HEK293 (cell line): ENCODE data around the gene BNC1.

Experiments
- CTCF ChIA-PET: fragments of 350-600 bp; formaldehyde crosslinking; extraction: SDS; loops from one replicate; lab custom pipeline; 2021; ENCODE audit warnings: antibody characterized with exemption; lab: Yijun Ruan, JAX
- POLR2A ChIA-PET: fragments of 300-600 bp; formaldehyde crosslinking; extraction: SDS; loops from one replicate; lab custom pipeline; 2020; ENCODE audit warnings: antibody characterized with exemption, inconsistent platforms; lab: Yijun Ruan, JAX
- H3K27ac ChIP-seq: fragments of 200-500 bp; sonication (Bioruptor generic); 2 replicates; pipeline ENCODE4 v1.5.1; 2014; ENCODE audit warnings: low read depth, low read length, control low read depth, inconsistent platforms; ENCODE audit errors: extremely low read depth
- H3K36me3 ChIP-seq, 2 experiments: fragments of 200-500 bp in 1 of 2; sonication (Bioruptor generic) in 1 of 2; 1 replicate in 1 of 2; 2 replicates in 1 of 2; pipeline ENCODE4 v1.5.1; 2014 to 2017; ENCODE audit warnings: inconsistent platforms in 2 of 2, low read length in 2 of 2; ENCODE audit not compliant: control insufficient read depth in 2 of 2, insufficient read depth in 1 of 2
- H3K4me1 ChIP-seq: fragments of 200-500 bp; sonication (Bioruptor generic); 2 replicates; pipeline ENCODE4 v1.5.1; 2014; ENCODE audit warnings: mild to moderate bottlenecking, low read length, inconsistent platforms; ENCODE audit not compliant: control insufficient read depth, insufficient read depth
- H3K4me3 ChIP-seq: 2 replicates; pipeline ENCODE4 v1.5.1; 2011; ENCODE audit warnings: low read depth, mild to moderate bottlenecking, control low read depth, low read length, moderate library complexity
- H3K9me3 ChIP-seq: fragments of 200-500 bp; sonication (Bioruptor generic); 2 replicates; pipeline ENCODE4 v1.5.1; 2014; ENCODE audit warnings: low read depth, low read length, inconsistent platforms; ENCODE audit not compliant: control insufficient read depth, insufficient read depth
- AEBP2 ChIP-seq: fragments of 450-650 bp; formaldehyde crosslinking; IDR thresholded peaks from 2 replicates; pipeline ENCODE4 v1.5.1; 2016; ENCODE audit warnings: missing biosample characterization, missing genetic modification characterization, borderline replicate concordance
- HOXC10 ChIP-seq: sonication (generic); formaldehyde crosslinking; IDR thresholded peaks from 2 replicates; pipeline ENCODE4 v1.8.1; 2023; ENCODE audit warnings: mild to moderate bottlenecking, missing genetic modification reagents
- INSM2 ChIP-seq: fragments of 450-650 bp; formaldehyde crosslinking; IDR thresholded peaks from 2 replicates; pipeline ENCODE4 v1.5.1; 2016; ENCODE audit warnings: missing biosample characterization, missing genetic modification characterization
- KLF1 ChIP-seq: fragments of 450-650 bp; formaldehyde crosslinking; IDR thresholded peaks from 2 replicates; pipeline ENCODE4 v1.5.1; 2016; ENCODE audit warnings: missing biosample characterization, missing genetic modification characterization
- KLF7 ChIP-seq: fragments of 450-650 bp; formaldehyde crosslinking; IDR thresholded peaks from 2 replicates; pipeline ENCODE4 v1.5.1; 2016; ENCODE audit warnings: missing biosample characterization, missing genetic modification characterization, borderline replicate concordance
- KLF9 ChIP-seq: fragments of 450-650 bp; formaldehyde crosslinking; IDR thresholded peaks from 2 replicates; pipeline ENCODE4 v1.5.1; 2016; ENCODE audit warnings: missing biosample characterization, missing genetic modification characterization, low read depth
- OSR2 ChIP-seq: fragments of 450-650 bp; formaldehyde crosslinking; IDR thresholded peaks from 2 replicates; pipeline ENCODE4 v1.5.1; 2016; ENCODE audit warnings: missing biosample characterization, missing genetic modification characterization
- PRDM1 ChIP-seq: fragments of 450-650 bp; formaldehyde crosslinking; IDR thresholded peaks from 2 replicates; pipeline ENCODE4; 2016; ENCODE audit warnings: missing biosample characterization, missing genetic modification characterization
- PRDM10 ChIP-seq: fragments of 450-650 bp; formaldehyde crosslinking; IDR thresholded peaks from 2 replicates; pipeline ENCODE4 v1.5.1; 2016; ENCODE audit warnings: missing biosample characterization, missing genetic modification characterization
- SCRT2 ChIP-seq: fragments of 450-650 bp; formaldehyde crosslinking; IDR thresholded peaks from 2 replicates; pipeline ENCODE4 v1.5.1; 2016; ENCODE audit warnings: missing biosample characterization, missing genetic modification characterization
- ZBTB21 ChIP-seq: fragments of 450-650 bp; formaldehyde crosslinking; IDR thresholded peaks from 2 replicates; pipeline ENCODE4 v1.5.1; 2017; ENCODE audit warnings: missing biosample characterization, missing genetic modification characterization
- ZEB2 ChIP-seq: fragments of 450-650 bp; formaldehyde crosslinking; IDR thresholded peaks from 2 replicates; pipeline ENCODE4 v1.5.1; 2016; ENCODE audit warnings: missing biosample characterization, missing genetic modification characterization
- ZNF184 ChIP-seq: fragments of 450-650 bp; IDR thresholded peaks from 2 replicates; pipeline ENCODE4 v1.5.1; 2018; ENCODE audit warnings: missing biosample characterization, mild to moderate bottlenecking, missing genetic modification characterization
- ZNF211 ChIP-seq: fragments of 450-650 bp; formaldehyde crosslinking; IDR thresholded peaks from 2 replicates; pipeline ENCODE4 v1.5.1; 2016; ENCODE audit warnings: low read depth, missing biosample characterization, missing genetic modification characterization
- ZNF221 ChIP-seq: fragments of 450-650 bp; formaldehyde crosslinking; IDR thresholded peaks from 2 replicates; pipeline ENCODE4 v1.5.1; 2017; ENCODE audit warnings: missing biosample characterization, missing genetic modification characterization, borderline replicate concordance
- ZNF302 ChIP-seq: fragments of 450-650 bp; formaldehyde crosslinking; IDR thresholded peaks from 2 replicates; pipeline ENCODE4 v1.5.1; 2016; ENCODE audit warnings: missing biosample characterization, missing genetic modification characterization, low read depth
- ZNF37A ChIP-seq: fragments of 450-650 bp; IDR thresholded peaks from 2 replicates; pipeline ENCODE4 v1.5.1; 2018; ENCODE audit warnings: missing biosample characterization, missing genetic modification characterization
- ZNF530 ChIP-seq: fragments of 450-650 bp; formaldehyde crosslinking; IDR thresholded peaks from 2 replicates; pipeline ENCODE4 v1.5.1; 2016; ENCODE audit warnings: low read depth, missing biosample characterization, missing genetic modification characterization
- ZNF624 ChIP-seq: fragments of 450-650 bp; formaldehyde crosslinking; IDR thresholded peaks from 2 replicates; pipeline ENCODE4 v1.5.1; 2017; ENCODE audit warnings: missing biosample characterization, missing genetic modification characterization
- ZNF776 ChIP-seq: fragments of 450-650 bp; formaldehyde crosslinking; IDR thresholded peaks from 2 replicates; pipeline ENCODE4 v1.5.0; 2017; ENCODE audit warnings: missing biosample characterization, missing genetic modification characterization, borderline replicate concordance
- ZSCAN4 ChIP-seq: fragments of 450-650 bp; formaldehyde crosslinking; IDR thresholded peaks from 2 replicates; pipeline ENCODE4 v1.5.1; 2017; ENCODE audit warnings: missing biosample characterization, missing genetic modification characterization
- ZXDB ChIP-seq: fragments of 450-650 bp; formaldehyde crosslinking; IDR thresholded peaks from 2 replicates; pipeline ENCODE4 v1.5.1; 2016; ENCODE audit warnings: missing biosample characterization, missing genetic modification characterization
- TF ChIP-seq, protein P1 (sequence below): fragments of 450-650 bp; formaldehyde crosslinking; IDR thresholded peaks from 2 replicates; pipeline ENCODE4 v1.5.1; 2016; ENCODE audit warnings: missing biosample characterization, missing genetic modification characterization
- TF ChIP-seq, protein P2 (sequence below): fragments of 450-650 bp; formaldehyde crosslinking; IDR thresholded peaks from 2 replicates; pipeline ENCODE4 v1.5.0; 2017; ENCODE audit warnings: missing biosample characterization, missing genetic modification characterization, borderline replicate concordance

The BNC1 gene

GRCh38 chr15:83207009-83207659 lies 77.3 kb downstream of the BNC1 start:
- ChIA-PET POLR2A (interaction anchor here (1.0 to 2.0 kb wide), 3 partner anchors 10 to 196 kb away, joined by 4 to 6 read pairs (median 4); partner anchors contain the start of gene BTBD1), CTCF (interaction anchor here (0.9 to 1.3 kb wide), 2 partner anchors 10 to 12 kb away, joined by 4 to 7 read pairs; no protein-coding TSS in a partner anchor)
- H3K4me3 ChIP-seq = peak overlapping the region; percentile 85
- TF ChIP-seq ZEB2 (tag by site-specific recombination) (no peak), ZNF624 (no peak), INSM2 (tag by site-specific recombination) (no peak), KLF9 (tag by site-specific recombination) (peak; percentile 75), ZXDB (peak; percentile 43; the same call in 1 of the 2 replicates), ZNF776 (no peak), OSR2 (no peak), ZNF530 (tag by site-specific recombination) (no peak), ZBTB21 (tag by site-specific recombination) (no peak), ZNF184 (tag by site-specific recombination) (no peak), AEBP2 (no peak), SCRT2 (tag by site-specific recombination) (peak; percentile 55; the same call in 1 of the 2 replicates), KLF7 (tag by site-specific recombination) (no peak; the same call in 1 of the 2 replicates), ZNF221 (tag by site-specific recombination) (no peak), PRDM10 (tag by site-specific recombination) (peak; percentile 82), ZSCAN4 (tag by site-specific recombination) (no peak), PRDM1 (tag by site-specific recombination) (no peak), HOXC10 (CRISPR knock-in tag) (no peak), ZNF302 (tag by site-specific recombination) (no peak), ZNF211 (tag by site-specific recombination) (no peak), ZNF37A (tag by site-specific recombination) (no peak), KLF1 (tag by site-specific recombination) (0 out of 2 replicates have a peak, but pooled peaks have one; percentile 32)
- TF ChIP-seq, protein P1, sequence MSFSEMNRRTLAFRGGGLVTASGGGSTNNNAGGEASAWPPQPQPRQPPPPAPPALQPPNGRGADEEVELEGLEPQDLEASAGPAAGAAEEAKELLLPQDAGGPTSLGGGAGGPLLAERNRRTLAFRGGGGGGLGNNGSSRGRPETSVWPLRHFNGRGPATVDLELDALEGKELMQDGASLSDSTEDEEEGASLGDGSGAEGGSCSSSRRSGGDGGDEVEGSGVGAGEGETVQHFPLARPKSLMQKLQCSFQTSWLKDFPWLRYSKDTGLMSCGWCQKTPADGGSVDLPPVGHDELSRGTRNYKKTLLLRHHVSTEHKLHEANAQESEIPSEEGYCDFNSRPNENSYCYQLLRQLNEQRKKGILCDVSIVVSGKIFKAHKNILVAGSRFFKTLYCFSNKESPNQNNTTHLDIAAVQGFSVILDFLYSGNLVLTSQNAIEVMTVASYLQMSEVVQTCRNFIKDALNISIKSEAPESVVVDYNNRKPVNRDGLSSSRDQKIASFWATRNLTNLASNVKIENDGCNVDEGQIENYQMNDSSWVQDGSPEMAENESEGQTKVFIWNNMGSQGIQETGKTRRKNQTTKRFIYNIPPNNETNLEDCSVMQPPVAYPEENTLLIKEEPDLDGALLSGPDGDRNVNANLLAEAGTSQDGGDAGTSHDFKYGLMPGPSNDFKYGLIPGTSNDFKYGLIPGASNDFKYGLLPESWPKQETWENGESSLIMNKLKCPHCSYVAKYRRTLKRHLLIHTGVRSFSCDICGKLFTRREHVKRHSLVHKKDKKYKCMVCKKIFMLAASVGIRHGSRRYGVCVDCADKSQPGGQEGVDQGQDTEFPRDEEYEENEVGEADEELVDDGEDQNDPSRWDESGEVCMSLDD (tag by site-specific recombination) = no peak
- TF ChIP-seq, protein P2, sequence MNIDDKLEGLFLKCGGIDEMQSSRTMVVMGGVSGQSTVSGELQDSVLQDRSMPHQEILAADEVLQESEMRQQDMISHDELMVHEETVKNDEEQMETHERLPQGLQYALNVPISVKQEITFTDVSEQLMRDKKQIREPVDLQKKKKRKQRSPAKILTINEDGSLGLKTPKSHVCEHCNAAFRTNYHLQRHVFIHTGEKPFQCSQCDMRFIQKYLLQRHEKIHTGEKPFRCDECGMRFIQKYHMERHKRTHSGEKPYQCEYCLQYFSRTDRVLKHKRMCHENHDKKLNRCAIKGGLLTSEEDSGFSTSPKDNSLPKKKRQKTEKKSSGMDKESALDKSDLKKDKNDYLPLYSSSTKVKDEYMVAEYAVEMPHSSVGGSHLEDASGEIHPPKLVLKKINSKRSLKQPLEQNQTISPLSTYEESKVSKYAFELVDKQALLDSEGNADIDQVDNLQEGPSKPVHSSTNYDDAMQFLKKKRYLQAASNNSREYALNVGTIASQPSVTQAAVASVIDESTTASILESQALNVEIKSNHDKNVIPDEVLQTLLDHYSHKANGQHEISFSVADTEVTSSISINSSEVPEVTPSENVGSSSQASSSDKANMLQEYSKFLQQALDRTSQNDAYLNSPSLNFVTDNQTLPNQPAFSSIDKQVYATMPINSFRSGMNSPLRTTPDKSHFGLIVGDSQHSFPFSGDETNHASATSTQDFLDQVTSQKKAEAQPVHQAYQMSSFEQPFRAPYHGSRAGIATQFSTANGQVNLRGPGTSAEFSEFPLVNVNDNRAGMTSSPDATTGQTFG (tag by site-specific recombination) = no peak

More at GRCh38 chr15:83207009-83207659, 77.3 kb downstream of the BNC1 start:
- Histone ChIP-seq H3K27ac (peak overlapping the region; percentile 91), H3K36me3 (0 out of 3 replicates have a peak, but pooled peaks cover 0 to 3% of the 10 kb centered on the region in 2 experiments), H3K4me1 (peaks cover 31% of the 10 kb centered on the region), H3K9me3 (no peaks in the 10 kb centered on the region)
